ENCODE results near the gene SSU72.

SSU72 gene

DNA sequence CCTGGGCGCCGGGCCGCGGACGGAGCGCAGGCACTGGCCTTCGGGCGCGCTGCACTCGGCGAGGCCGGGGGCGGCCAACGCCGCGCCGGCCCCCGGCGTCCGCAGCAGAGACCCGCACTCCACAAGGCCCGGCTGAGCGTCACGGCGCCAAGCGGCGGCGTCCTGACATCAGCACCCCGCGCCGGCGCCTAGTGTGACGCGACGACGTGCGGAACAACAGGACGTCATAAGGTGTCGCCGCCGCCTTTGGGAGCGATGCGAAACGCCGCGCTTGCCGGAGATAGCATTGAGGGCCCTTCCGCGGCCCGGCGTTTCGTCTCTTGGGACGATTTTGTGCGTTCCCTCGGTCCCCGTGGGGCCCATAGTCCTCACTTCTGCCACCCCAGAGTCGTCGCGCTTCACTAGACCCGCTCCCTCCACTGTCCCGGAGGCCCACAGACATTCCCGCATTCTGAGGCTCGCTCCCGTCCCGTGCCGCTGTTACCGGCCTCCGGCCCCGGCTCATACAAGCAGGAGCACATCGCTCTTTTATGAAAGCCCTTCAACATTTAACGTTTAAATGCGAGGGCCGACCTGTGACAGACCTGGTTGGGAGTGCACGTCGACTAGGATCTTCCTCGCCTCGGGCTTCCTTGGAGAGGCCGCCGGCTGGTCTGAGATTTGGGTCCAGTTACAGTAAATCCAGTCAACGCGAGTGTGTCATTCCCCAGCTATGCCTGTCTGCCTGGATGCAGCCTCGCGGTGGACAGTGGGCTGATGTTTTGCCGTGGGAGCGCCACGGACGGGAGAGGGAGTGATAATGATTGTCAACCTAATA is at the start of gene SSU72:
Gene SSU72, minus strand, starts transcription at position 143 of the 817 bp plus-strand sequence. CDS start 306 bp downstream, outside the sequence.
- peak; percentile 93 for DNase-seq

DNA sequence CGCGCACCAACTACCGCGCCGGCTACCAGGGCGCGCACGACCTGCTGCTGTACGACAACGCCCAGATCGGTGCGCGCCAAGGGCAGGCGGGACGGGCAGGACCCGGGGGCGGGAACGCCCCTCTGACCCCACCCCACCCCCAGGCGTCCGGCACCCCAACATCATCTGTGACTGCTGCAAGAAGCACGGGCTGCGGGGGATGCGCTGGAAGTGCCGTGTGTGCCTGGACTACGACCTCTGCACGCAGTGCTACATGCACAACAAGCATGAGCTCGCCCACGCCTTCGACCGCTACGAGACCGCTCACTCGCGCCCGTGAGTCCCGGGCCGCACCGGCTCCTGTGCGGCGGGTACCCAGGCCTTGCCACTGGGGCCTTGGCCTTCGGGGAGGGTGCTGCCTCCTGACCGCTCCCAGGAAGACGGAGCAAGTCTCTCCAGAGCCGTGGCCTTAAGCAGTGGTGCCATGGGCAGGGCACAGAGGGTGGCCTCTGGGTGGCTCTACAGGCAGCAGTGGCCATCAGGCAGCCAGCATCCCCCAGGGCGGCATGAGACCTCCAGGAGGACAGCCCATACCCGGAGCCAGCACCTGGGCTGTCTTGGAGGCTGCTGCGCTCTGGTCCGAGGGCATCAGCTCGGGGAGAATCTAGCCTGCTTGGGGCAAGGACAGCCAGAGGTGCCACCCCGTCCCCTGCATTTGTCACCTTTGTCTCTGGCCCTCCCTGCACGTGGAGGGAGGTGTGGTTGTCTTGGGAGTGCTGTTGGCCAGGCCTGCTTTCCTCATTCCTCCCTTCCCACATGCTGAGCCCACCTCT is 49.2 kb upstream of the SSU72 start:
- no peak for DNase-seq

DNA sequence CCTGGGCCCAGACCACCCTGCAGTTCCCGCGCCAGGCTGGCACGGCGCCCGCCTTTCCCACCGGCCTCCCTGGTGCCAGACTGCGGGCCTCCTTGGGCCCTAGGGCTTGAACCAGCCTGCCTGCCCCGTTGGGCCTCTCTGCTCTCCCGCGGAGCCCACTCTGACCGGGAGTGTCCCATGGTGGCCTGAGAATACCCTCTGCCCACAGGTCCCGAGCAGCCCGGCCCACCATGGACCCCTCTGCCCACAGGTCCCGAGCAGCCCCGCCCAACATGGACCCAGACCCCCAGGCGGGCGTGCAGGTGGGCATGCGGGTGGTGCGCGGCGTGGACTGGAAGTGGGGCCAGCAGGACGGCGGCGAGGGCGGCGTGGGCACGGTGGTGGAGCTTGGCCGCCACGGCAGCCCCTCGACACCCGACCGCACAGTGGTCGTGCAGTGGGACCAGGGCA is 48.5 kb upstream of the SSU72 start:
- no peak for DNase-seq

DNA sequence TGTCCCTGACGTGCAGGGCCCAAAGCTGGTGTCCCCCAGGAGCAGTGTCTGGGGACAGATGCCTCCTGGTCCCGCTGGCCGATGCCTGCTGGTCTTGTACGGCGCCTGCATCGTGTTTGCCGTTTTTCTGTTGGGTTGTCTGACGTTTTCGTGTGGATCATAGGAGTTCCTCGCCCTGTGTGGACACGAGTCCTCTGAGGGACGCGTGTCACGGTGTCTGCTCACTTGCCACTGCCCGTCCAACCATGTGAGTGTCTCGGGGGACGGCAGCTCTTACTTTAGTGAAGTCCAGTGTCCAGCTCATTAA is 48.1 kb upstream of the SSU72 start:
- DNase-seq, result no peak

DNA sequence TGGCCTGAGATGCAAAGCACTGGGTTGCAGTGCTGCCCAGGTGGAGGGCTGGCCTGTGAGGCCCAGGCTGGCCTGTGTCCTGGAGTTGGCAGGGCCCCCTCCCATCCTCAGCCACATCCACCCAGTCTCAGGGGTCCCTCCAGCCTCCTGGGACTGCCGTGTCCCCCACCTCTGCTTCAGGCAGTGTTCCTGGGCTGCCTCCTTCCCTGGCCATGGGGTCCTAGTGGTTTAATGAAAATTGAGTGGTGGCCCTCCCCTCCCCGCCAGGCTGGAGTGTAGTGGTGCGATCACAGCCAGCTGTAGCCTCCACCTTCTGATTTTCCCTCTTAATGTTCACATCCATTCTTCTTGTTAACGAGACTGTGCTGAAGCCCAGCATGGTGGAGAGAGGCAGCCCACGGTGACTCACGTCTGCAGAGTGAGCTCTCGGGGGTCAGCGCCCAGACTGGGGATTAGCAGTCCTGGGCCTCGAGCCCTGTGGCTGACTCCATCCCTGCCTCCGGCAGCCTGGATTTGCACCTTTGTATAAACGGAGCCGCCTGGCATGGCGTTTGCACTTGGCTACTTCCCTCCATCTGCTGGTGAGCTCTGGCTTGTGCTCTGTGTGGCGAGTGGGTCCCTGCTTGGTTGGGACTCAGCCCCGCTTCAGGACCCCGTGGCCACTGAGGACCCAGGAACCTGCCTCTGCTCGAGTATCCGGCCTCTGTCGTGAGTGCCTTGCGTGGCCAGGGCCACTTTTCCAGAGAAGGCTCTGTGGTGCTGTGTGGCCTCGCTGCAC is 47.5 kb upstream of the SSU72 start:
- DNase-seq, result no peak

DNA sequence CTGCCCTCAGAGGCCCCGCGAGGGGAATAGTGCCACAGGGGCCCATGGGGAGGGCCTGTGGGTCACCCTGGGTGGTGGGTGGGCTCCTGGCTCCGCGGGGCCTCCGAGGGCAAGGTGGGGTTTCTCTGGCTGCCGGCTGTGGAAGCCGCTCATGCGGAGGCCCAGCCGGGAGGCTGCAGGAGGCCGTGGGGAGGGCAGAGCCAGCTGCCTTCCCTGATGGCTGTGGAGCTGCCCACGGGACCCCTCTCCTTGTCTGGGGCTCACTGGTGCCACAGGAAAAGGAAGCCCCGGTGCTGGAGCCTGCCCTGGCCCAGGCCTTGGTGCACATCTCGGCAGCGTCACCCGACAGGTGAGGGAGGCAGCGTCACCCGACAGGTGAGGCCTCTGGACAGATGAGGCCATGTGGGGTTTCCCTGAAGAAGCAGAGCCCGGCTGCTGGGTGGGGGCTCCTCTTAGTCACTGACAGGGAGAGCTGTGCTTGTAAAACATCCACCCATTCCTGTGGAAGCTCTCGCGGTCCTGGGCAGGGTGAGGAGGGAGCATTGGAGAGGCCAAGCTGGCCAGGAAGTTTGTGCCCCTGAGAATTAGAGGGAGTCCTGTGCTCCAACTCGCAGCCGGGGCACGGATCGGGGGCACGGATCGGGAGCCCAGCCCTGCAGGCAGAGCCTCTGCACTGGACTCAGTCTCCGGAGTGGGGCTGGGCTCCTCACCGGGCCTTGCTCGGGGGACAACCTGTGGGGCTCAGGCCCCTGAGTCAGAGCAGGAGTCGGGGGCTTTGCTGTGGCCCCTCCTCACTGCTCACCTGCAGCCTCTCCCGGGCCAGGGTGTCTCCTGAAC is 46.7 kb upstream of the SSU72 start:
- DNase-seq, result no peak

DNA sequence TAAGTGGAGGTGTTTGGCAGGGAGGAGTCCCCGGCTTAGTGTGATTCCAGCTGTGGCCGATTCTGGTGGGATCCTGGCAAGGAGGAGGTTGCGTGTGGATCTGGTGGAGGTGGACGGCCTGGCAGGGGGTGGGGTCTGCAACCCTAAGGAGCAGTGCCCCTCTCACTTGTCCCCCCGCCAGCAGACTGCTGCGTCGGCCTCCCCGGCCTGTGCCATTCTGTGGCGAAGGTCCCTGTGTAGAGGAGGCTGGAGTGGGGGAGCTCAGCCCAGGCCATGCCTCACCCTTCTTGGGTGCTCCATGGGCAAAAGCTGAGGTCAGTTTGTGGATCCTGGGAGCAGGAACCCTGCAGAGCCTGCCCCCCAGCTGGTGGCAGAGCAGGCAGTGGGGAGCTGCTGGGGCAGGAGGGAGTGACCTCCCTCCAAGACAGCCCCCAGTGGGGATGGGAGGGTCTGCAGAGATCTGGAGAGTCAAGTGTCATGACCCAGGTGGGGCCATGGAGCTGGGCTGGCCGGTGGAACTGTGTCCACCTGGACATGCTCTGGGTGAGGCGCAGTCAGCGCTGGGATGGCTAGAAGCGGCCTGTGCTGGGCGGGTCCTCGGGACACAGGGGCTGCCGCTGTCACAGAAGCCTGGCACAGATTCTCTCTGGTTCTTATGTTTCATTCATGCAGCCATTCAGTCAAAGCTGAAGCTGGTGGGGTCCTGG is 45.9 kb upstream of the SSU72 start:
- no peak for DNase-seq

DNA sequence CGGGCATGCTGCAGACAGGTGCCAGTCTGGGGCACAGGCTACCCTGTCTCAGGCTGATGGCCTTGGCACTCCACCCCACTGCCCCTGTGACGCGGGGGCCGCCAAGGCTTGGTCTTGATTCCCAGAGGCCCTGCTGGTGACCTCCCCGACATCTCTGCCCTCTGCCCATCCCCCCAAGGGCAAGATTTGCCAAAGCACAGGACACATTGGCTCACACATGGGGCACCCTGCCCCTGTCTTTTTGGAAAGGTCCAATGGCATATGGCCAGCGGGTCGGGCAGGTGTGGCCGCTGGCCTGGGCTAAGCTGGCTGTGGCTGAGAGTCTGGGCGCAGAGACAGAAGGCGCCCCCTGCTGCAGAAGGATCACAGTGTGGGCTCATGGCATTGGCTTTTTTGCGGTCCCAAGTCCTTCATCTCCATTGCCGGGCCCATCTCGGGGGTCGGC is 45.3 kb upstream of the SSU72 start:
- no peak for DNase-seq

DNA sequence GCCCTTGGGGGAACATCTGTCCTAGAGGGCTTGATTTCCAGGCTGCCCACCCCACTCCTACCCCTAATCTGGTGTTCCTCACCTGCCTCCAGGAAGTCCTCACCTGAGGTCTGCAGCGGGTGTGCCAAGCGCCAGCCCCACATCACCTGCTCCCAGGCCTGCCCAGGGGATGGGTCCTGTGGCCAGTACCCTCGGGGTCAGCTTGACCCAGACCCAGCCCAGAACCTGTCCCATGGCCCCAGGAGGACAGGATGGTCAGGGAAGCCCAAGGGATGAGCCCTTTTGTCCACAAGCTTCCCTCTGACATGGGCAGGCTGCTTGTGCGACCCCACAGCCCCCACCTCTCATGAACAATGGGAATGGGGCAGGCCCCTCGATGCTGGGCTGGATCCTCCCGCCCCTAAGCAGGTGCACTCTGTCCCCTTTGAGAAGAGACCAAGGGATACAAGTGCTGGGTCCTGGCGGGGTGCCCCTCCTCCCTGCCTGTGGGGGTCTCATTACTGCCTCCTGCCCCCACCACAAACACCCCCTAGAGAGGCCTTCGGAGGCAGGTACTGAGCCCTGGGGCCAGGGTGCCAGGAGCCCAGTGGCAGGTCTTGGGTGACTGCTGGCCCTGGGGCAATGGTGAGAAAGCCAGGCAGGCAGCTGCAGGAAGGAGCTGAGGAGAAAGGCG is 43.9 kb upstream of the SSU72 start:
- DNase-seq, result no peak

DNA sequence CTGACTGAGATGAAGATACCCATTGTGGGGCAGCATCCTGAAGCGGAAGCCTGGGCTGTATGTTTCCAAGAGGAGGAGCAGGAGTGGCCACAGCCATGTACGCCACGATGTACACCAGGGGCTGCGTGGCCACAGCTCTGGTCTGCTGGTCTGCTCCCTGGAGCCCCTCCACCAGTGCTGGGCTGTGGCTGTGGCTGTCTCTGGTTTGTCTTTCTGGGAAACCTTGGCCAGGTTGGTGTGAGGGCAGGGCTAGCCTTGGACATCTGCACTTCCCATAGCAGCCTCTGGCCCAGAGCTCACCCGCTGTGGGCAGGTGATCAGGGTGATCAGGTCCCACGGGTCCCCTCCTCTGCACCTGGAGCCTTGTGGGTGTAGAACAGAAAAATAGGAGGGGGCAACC is 43.3 kb upstream of the SSU72 start:
- no peak for DNase-seq

DNA sequence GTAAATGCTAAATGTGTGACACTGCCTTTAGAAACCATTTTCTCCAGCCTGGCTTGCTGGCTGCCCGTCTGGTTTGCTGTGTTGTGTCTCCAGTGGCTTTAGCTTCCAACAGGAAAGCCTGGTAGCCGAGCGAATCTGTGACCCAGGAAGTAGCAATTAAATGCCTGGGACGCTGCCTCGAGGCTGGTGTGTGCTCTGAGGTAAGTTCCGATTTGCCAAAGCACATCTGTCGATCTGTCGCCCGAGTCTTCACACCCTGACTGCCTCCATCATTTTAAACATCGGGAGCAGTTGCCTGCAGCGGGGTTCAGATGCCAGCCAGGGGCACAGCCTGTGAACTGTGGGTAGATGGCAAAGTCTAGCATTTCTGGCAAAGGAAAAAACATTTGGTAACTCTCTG is 42.9 kb upstream of the SSU72 start:
- no peak for DNase-seq

DNA sequence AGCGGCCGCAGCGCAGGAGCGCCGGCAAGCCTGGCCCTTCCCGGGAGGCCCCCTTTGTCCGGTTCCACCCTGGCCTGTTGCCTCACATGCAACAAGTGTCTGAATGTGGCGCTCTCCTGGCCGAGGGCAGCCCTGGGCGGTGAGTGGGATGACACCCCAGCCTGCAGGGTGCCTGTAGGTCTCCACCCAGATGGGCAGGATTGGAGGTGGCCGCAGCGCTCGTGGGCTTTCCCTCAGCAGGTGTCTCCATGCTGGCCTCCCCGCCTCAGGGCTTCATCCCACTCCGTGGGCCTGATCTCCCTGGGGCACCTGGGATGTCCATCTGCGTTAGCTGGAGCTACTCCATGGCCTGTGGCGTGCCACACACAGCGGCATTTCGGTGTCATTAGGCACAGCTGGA is 42.2 kb upstream of the SSU72 start:
- DNase-seq, result no peak

DNA sequence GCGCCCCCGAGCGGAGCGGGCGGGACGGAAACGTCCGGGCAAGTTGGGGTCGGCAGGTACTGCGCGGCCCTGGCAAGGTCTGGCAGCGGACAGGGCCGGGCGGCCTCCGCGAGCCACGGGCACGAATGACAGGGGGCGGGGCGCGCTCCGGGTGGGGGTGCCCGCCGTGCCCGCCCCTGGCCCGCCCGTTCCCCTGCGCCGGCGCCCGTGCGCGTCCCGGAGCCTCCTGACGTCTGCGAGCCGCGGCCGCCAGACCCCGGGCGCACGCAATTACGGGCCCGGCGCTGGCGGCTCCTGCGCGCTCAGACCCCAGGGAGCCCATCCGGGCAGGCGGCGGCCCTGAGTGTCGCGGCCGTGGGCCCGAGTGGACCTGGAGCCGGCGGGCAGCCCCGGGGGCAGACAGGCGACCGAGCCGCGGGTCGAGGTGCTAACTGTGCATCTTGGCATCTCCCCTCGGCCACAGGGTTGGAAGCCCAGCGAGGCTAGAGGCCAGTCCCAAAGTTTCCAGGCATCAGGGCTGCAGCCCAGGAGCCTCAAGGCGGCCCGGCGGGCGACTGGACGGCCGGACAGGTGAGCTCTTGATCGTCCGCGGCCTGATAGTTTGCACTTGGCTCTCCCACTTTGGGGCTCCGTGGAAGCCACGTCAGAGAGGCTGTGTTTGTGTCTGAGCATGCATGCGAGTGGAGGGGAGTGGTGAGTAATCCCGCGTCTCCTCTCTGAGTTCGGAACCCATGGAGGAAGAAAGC is 41.6 kb upstream of the SSU72 start:
- DNase-seq, result no peak

DNA sequence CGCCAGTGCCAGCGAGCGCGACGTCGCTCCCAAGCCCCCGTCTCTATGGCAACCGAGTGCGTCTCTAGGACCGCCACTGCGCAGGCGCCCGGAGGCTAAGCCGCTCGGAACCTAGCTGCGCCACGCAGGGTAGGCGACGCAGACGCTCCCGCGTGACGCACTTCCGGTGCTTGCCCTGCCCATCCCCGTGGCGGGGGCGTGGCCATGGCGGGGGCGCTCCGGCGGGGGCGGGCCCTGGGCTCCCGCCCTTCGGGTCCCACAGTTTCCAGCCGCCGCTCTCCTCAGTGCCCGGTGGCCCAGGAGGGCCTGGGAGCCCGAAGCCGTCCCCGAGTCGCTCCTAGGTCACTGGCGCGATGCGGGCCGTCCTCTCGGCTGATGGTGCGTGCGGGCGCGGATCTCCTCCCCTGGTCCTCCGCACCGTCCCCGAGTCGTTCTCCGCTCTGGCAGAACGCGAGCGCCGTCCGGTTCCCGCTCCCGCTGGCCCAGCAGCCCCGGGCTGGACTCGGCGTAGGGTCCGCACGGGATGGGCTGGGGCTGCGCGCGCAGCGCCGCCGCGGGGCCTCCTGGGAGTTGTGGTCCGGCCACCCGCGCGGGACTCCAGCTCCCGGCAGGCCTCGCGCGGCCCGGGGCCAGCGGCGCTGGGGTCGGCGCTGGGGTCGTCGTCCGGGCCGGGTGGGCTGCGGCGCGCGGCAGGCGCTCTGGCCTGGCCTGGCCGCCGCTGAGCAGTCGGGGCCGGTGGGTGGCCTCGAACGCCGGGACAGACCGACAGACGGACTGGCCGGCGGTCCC is 40.8 kb upstream of the SSU72 start, which contains the start of gene MIB2:
Gene MIB2, plus strand, starts transcription at position 245 of the 789 bp plus-strand sequence. CDS start 7,953 bp downstream, outside the sequence.
- peak; percentile 99 for DNase-seq

DNA sequence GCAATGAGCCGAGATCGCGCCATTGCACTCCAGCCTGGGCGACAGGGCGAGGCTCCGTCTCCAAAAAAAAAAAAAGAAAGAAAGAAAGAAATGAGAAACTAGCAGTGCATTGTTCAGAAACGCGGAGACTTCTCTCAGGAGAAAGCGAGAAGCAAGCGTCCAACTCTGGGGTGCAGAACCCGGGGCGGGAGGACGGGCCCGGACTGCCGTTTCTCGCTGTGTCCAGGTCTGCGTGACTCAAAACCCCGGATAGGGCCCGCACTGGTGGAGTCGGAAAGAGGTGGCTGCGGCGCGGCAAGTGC is 40.2 kb upstream of the SSU72 start:
- DNase-seq, result no peak

DNA sequence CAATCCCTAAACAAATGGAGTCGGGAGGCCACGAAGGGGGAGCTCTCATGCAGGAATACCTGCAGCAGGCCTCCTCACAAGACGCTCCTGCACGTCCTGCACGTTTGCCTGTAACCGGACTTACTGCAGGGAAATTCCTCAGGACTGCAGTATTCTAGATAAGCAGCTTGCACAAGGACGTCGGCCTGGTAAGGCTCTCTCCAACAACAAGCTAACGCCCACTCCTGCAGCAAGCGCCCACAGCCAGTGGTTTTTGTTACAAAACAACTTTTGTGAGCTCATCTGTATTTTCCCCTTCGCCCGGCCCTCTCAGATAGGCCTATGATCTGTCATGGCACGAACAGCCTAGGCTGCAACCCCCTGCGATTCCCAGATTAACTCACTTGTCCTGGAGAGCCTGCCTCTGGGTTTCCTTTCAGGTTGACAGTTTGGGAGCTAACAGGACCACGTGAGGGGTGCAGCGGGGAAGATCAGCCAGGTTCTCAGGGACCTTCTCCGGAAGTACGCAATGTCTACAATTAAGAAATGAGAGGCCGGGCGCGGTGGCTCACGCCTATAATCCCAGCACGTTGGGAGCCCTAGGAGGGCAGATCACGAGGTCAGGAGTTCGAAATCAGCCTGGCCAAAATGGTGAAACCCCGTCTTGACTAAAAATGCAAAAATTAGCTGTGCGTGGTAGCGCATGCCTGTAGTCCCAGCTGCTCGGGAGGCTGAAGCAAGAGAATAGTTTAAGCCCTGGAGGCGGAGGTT is 39.7 kb upstream of the SSU72 start:
- DNase-seq, result no peak

DNA sequence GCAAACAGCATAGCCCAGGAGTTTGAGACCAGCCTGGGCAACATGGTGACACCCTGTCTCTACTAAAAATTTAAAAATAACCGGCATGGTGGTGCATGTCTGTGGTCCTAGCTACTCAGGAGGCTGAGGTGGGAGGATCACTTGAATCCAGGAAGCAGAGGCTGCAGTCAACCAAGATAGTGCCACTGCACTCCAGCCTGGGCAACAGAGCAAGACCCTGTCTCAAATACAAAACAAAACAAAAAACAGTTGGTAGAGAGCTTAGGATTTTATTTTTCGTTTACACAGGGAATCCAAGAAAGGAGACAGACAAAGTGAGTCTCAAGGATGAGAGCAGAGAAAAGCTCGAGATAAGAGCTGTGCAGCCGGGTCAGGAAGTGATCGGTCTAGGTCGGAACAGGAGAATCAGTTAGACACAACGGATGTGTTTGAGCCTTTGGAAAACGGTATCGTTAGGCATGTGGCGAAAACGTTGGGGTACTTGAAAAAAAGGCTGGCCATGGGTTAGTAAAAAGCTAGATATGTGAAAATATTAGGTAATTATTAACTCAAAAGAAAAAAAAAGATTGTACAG is 38.9 kb upstream of the SSU72 start:
- DNase-seq, result no peak

DNA sequence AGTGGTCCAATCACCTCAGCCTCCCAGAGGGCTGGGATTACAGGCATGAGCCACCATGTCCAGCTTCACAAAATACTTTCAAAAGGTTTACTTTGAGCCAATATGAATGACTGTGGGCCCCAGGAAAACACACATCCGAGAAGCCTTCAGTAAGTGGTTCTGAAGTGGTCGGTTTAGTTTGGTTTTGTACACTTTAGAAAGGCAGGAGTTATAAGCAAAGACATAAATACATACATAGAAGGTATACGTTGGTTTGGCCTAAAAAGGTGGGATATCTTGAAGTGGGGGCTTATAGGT is 37.4 kb upstream of the SSU72 start:
- DNase-seq, result no peak

DNA sequence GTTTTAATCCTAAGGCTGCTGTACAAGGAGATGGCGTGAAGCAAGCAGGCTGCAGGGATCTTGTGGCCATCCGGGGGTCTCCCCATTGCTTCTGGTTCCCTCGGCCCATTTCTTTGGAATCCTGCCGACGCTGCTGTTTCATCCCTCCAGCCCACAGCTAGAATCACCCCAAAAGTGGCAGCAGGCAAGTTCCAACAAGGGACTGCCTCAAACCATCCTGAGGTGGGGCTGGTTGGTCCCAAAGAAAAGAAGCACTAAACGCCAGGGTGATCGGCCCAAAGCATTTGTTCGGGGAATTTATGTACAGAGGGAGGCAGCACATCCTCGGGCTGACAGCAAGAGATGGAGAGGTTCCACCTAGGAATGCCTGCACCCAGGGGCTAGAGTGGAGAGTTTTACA is 36.1 kb upstream of the SSU72 start:
- DNase-seq, result no peak

All from DMS153 (cell line).